NT2/D1 (cell line): ENCODE results near the gene PTPRQ.

Experiments used
- SUZ12 ChIP-seq: IDR thresholded peaks from 2 replicates; pipeline ENCODE4 v1.6.1; 2011; ENCODE audit not compliant: insufficient read length, insufficient read depth; ENCODE audit errors: extremely low read depth
- YY1 ChIP-seq: IDR thresholded peaks from 2 replicates; pipeline ENCODE4 v1.6.1; 2011; ENCODE audit not compliant: insufficient read length, insufficient read depth
- ZNF274 ChIP-seq: IDR thresholded peaks from 2 replicates; pipeline ENCODE4 v1.6.1; 2011; ENCODE audit warnings: mild to moderate bottlenecking, low read depth, low read length

DNA sequence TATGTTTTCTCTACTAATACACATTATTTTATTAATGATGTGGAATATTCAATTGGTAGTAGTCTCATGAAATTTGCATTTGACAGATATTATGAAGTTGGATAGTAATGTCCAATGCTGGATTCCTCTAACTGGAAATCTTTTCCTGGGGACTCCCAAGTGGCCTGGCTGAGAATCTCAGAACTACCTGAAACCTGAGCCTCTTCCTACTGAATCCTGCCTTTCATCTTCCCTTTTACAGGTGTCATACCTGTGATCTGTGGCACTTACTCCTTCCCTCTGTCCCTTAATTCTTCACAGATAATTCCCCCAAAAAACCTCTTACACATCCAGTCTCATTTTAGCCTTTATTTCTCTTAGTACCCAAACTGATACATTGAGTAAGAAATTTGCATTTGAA lies 173.7 kb downstream of the PTPRQ start:
- TF ChIP-seq YY1, result no peak
- TF ChIP-seq ZNF274, result no peak
- TF ChIP-seq SUZ12, result no peak
